ENCODE measurements around the gene RHPN2.
"Not testable (repeated sequence)": the region's sequence is repeated elsewhere in the genome, so short reads cannot be mapped to it uniquely, and the experiment has no call there.

Gene RHPN2

GRCh38 chr19:33008738-33009137 is 56.0 kb downstream of the RHPN2 start:
- Mint-ChIP-seq H3K36me3 (ENCODE audit: low read depth) (peaks cover 13% of the 10 kb centered on the region), H3K4me3 (no peak overlapping the region), H3K4me1 (no peaks in the 10 kb centered on the region), H3K9me3 (no peaks in the 10 kb centered on the region), H3K27me3 (ENCODE audit: low read depth, poor library complexity) (no peaks in the 10 kb centered on the region), H3K27ac (no peak overlapping the region)
- no peak for DNase-seq
- TF ChIP-seq CTCF (IDR thresholded peaks at IDR 0.05) = no peak

- peaks cover 4% of the 10 kb centered on the region for H3K4me1 Mint-ChIP-seq
- no peak overlapping the region for H3K4me3 Mint-ChIP-seq
- no peak for TF ChIP-seq CTCF (IDR thresholded peaks at IDR 0.05)
- DNase-seq = no peak
- H3K36me3 Mint-ChIP-seq (ENCODE audit: low read depth) = peaks cover 5% of the 10 kb centered on the region
- H3K27me3 Mint-ChIP-seq (ENCODE audit: low read depth, poor library complexity) = no peaks in the 10 kb centered on the region
- H3K9me3 Mint-ChIP-seq = no peaks in the 10 kb centered on the region
- no peak overlapping the region for H3K27ac Mint-ChIP-seq
Measured at GRCh38 chr19:33005440-33005839, 59.2 kb downstream of the RHPN2 start.

GRCh38 chr19:33003424-33004024 is 61.2 kb downstream of the RHPN2 start:
- not testable (repeated sequence) for H3K36me3 Mint-ChIP-seq (ENCODE audit: low read depth); H3K27me3 Mint-ChIP-seq (ENCODE audit: low read depth, poor library complexity); H3K4me3 Mint-ChIP-seq; DNase-seq; H3K4me1 Mint-ChIP-seq; H3K9me3 Mint-ChIP-seq; H3K27ac Mint-ChIP-seq

- not testable (repeated sequence) for H3K4me1 Mint-ChIP-seq; H3K36me3 Mint-ChIP-seq (ENCODE audit: low read depth)
Measured at GRCh38 chr19:33002126-33002865, 62.4 kb downstream of the RHPN2 start.

GRCh38 chr19:33000910-33001309 is 63.8 kb downstream of the RHPN2 start:
- Mint-ChIP-seq H3K36me3 (ENCODE audit: low read depth) (peaks cover 10% of the 10 kb centered on the region), H3K4me3 (no peak overlapping the region), H3K9me3 (no peaks in the 10 kb centered on the region), H3K27me3 (ENCODE audit: low read depth, poor library complexity) (peaks cover 3% of the 10 kb centered on the region), H3K27ac (no peak overlapping the region), H3K4me1 (peaks cover 5% of the 10 kb centered on the region)
- no peak for DNase-seq
- no peak for TF ChIP-seq CTCF (IDR thresholded peaks at IDR 0.05)

More at GRCh38 chr19:33002126-33002865, 62.4 kb downstream of the RHPN2 start:
- not testable (repeated sequence) for H3K27ac Mint-ChIP-seq; H3K9me3 Mint-ChIP-seq; H3K27me3 Mint-ChIP-seq (ENCODE audit: low read depth, poor library complexity); DNase-seq; H3K4me3 Mint-ChIP-seq

- H3K27ac Mint-ChIP-seq = peak overlapping the region; percentile 55
- peaks cover 3% of the 10 kb centered on the region for H3K27me3 Mint-ChIP-seq (ENCODE audit: low read depth, poor library complexity)
- H3K4me1 Mint-ChIP-seq = peaks cover 5% of the 10 kb centered on the region
- peaks cover 8% of the 10 kb centered on the region for H3K36me3 Mint-ChIP-seq (ENCODE audit: low read depth)
- no peak for DNase-seq
- no peaks in the 10 kb centered on the region for H3K9me3 Mint-ChIP-seq
- no peak for TF ChIP-seq CTCF (IDR thresholded peaks at IDR 0.05)
- no peak overlapping the region for H3K4me3 Mint-ChIP-seq
Measured at GRCh38 chr19:33000510-33000909, 64.2 kb downstream of the RHPN2 start.

- H3K4me1 Mint-ChIP-seq = peaks cover 5% of the 10 kb centered on the region
- peaks cover 3% of the 10 kb centered on the region for H3K27me3 Mint-ChIP-seq (ENCODE audit: low read depth, poor library complexity)
- H3K36me3 Mint-ChIP-seq (ENCODE audit: low read depth) = peaks cover 5% of the 10 kb centered on the region
- TF ChIP-seq CTCF (IDR thresholded peaks at IDR 0.05) = no peak
- DNase-seq = no peak
- H3K9me3 Mint-ChIP-seq = no peaks in the 10 kb centered on the region
- no peak overlapping the region for H3K4me3 Mint-ChIP-seq
- H3K27ac Mint-ChIP-seq = no peak overlapping the region
Measured at GRCh38 chr19:32998722-32999121, 66.0 kb downstream of the RHPN2 start.
